ENCODE results near the gene KIRREL1.

DNA sequence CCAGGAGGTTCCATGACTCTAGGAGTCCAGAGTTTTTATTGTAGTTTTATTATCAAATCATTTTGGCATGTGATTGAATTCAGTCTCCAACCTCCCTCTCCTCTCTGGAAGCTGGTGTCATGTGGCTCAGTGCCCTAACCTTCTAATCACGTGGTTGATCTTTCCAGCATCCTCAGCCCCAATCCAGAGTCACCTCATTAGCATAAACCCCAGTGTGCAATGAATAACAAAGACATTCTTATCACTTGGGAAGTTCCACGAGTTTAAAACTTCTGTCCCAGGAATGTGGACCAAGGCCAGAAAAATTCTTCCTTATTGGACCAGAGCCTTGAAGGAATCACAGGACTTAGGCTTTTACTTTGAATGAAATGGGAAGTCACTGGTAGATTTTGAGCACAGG, 52.2 kb downstream of the KIRREL1 start:
- TF ChIP-seq, protein P1, sequence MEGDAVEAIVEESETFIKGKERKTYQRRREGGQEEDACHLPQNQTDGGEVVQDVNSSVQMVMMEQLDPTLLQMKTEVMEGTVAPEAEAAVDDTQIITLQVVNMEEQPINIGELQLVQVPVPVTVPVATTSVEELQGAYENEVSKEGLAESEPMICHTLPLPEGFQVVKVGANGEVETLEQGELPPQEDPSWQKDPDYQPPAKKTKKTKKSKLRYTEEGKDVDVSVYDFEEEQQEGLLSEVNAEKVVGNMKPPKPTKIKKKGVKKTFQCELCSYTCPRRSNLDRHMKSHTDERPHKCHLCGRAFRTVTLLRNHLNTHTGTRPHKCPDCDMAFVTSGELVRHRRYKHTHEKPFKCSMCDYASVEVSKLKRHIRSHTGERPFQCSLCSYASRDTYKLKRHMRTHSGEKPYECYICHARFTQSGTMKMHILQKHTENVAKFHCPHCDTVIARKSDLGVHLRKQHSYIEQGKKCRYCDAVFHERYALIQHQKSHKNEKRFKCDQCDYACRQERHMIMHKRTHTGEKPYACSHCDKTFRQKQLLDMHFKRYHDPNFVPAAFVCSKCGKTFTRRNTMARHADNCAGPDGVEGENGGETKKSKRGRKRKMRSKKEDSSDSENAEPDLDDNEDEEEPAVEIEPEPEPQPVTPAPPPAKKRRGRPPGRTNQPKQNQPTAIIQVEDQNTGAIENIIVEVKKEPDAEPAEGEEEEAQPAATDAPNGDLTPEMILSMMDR (IDR thresholded peaks at IDR 0.05), result no peak
- TF ChIP-seq POLR2AphosphoS5 (IDR thresholded peaks at IDR 0.05), result no peak

All from esophagus muscularis mucosa (tissue), 3 donors.